Neural progenitor cell (in vitro differentiated cells): ENCODE measurements around the gene SH3GL2. TPM values are rescaled to one million over a fixed set of nuclear protein-coding genes. Genes with fewer than 3 reads are reported as not detected.

ENCODE experiments used
- DNase-seq: peaks from one replicate; pipeline ENCODE4 v3.0.0-alpha.2; 2016; ENCODE audit warnings: low spot score
- H2AFZ ChIP-seq: fragments of 200-600 bp; sonication (generic); replicated peaks from 2 replicates; pipeline ENCODE4 v1.6.1; 2016; ENCODE audit warnings: antibody characterized with exemption
- H3F3A ChIP-seq: fragments of 200-600 bp; sonication (generic); 2 replicates; pipeline ENCODE4 v1.6.1; 2016; ENCODE audit warnings: antibody characterized with exemption, low read depth
- H3K27ac ChIP-seq: fragments of 200-600 bp; sonication (generic); 2 replicates; pipeline ENCODE4 v1.5.1; 2016; ENCODE audit warnings: mild to moderate bottlenecking
- H3K27me3 ChIP-seq: fragments of 200-600 bp; sonication (generic); 2 replicates; pipeline ENCODE4 v1.6.1; 2016; ENCODE audit warnings: mild to moderate bottlenecking, moderate library complexity
- H3K36me3 ChIP-seq: fragments of 200-600 bp; sonication (generic); 2 replicates; pipeline ENCODE4 v1.5.1; 2016
- H3K4me1 ChIP-seq: fragments of 200-600 bp; sonication (generic); 2 replicates; pipeline ENCODE4 v1.6.1; 2016; ENCODE audit warnings: mixed run types
- H3K4me2 ChIP-seq: fragments of 200-600 bp; sonication (generic); 2 replicates; pipeline ENCODE4 v1.6.1; 2016
- H3K4me3 ChIP-seq: fragments of 200-600 bp; sonication (generic); 2 replicates; pipeline ENCODE4 v1.5.1; 2016
- H3K79me2 ChIP-seq: fragments of 200-600 bp; sonication (generic); 2 replicates; pipeline ENCODE4 v1.6.1; 2016; ENCODE audit warnings: low read depth
- H3K9ac ChIP-seq: fragments of 200-600 bp; sonication (generic); 2 replicates; pipeline ENCODE4 v1.6.1; 2016
- H3K9me3 ChIP-seq: fragments of 200-600 bp; sonication (generic); 2 replicates; pipeline ENCODE4 v1.5.1; 2016; ENCODE audit warnings: low read depth
- H4K20me1 ChIP-seq: fragments of 200-600 bp; sonication (generic); 2 replicates; pipeline ENCODE4 v1.6.1; 2016; ENCODE audit warnings: low read depth
- H3K27ac Mint-ChIP-seq: 3 replicates; pipeline ENCODE4 v1.8.0; 2021; ENCODE audit warnings: mixed read lengths
- H3K27me3 Mint-ChIP-seq: 2 replicates; pipeline ENCODE4 v1.8.0; 2022; ENCODE audit warnings: low read depth, mild to moderate bottlenecking, inconsistent platforms, moderate library complexity, mixed read lengths; ENCODE audit not compliant: insufficient read depth
- H3K36me3 Mint-ChIP-seq: 3 replicates; pipeline ENCODE4 v1.8.0; 2021; ENCODE audit warnings: mixed read lengths
- H3K4me1 Mint-ChIP-seq: 3 replicates; pipeline ENCODE4 v1.8.0; 2021; ENCODE audit warnings: mixed read lengths
- H3K4me3 Mint-ChIP-seq: 3 replicates; pipeline ENCODE4 v1.8.0; 2021; ENCODE audit warnings: mild to moderate bottlenecking, moderate library complexity, mixed read lengths
- H3K9me3 Mint-ChIP-seq: 3 replicates; pipeline ENCODE4 v1.8.0; 2020; ENCODE audit warnings: mixed read lengths
- CTCF ChIP-seq: fragments of 200-600 bp; sonication (generic); IDR thresholded peaks from 2 replicates; pipeline ENCODE4 v1.5.1; 2017; ENCODE audit warnings: antibody characterized with exemption, mild to moderate bottlenecking
- EZH2 ChIP-seq: fragments of 200-600 bp; sonication (generic); IDR thresholded peaks from 2 replicates; pipeline ENCODE4 v1.6.1; 2017; ENCODE audit warnings: antibody characterized with exemption, mild to moderate bottlenecking, moderate library complexity
- EZH2phosphoT487 ChIP-seq: fragments of 200-600 bp; sonication (generic); IDR thresholded peaks from 2 replicates; pipeline ENCODE4 v1.6.1; 2017; ENCODE audit warnings: antibody characterized with exemption
- total RNA-seq: library from RNA; depleted of rRNA; stranded (reverse); fragments of >200 nt; gene quantifications from 2 replicates; pipeline ENCODE4 v1.2.3, GENCODE V29; 2015; ENCODE audit warnings: low replicate concordance

Gene SH3GL2
- total RNA-seq, 1 donor from 2014 or later, result 1.6 TPM

DNA sequence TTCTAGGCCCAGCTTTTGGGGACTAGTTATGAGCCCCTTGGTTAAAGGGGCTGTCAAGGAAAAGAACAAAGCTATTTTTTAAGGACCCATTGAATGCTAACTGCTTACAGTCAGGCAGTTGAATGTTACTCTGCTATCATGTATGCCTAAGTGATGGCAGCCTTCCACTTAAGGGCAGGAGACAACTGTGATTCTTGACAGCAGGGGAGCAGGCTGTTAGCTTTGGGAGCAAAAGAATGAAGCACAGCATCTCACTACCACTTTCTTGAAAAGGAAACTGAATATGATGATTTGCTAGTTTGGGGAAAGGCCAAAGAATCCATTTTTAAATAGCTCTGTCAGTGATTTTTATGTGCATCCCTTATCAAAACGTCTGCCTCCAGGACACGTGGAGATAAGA lies 221.6 kb downstream of the SH3GL2 start:
- H3K27me3 ChIP-seq, result no peaks in the 10 kb centered on the region
- no peaks in the 10 kb centered on the region for H4K20me1 ChIP-seq
- H3K4me3 Mint-ChIP-seq, result no peak overlapping the region
- no peak overlapping the region for H3K27ac ChIP-seq
- TF ChIP-seq EZH2 (no peak), CTCF (no peak), EZH2phosphoT487 (no peak)
- H3K4me3 ChIP-seq, result no peak overlapping the region
- no peak overlapping the region for H3K27ac Mint-ChIP-seq
- no peaks in the 10 kb centered on the region for H3K9me3 Mint-ChIP-seq
- no peaks in the 10 kb centered on the region for H3K9me3 ChIP-seq
- no peak overlapping the region for H3K4me2 ChIP-seq
- H3K36me3 ChIP-seq, result no peaks in the 10 kb centered on the region
- H3K4me1 ChIP-seq, result no peaks in the 10 kb centered on the region
- H2AFZ ChIP-seq, result no peak overlapping the region
- peaks cover 2% of the 10 kb centered on the region for H3K27me3 Mint-ChIP-seq
- no peaks in the 10 kb centered on the region for H3K36me3 Mint-ChIP-seq
- no peak for DNase-seq
- H3K4me1 Mint-ChIP-seq, result no peaks in the 10 kb centered on the region
- no peaks in the 10 kb centered on the region for H3F3A ChIP-seq
- H3K9ac ChIP-seq, result no peak overlapping the region
- H3K79me2 ChIP-seq, result no peaks in the 10 kb centered on the region

DNA sequence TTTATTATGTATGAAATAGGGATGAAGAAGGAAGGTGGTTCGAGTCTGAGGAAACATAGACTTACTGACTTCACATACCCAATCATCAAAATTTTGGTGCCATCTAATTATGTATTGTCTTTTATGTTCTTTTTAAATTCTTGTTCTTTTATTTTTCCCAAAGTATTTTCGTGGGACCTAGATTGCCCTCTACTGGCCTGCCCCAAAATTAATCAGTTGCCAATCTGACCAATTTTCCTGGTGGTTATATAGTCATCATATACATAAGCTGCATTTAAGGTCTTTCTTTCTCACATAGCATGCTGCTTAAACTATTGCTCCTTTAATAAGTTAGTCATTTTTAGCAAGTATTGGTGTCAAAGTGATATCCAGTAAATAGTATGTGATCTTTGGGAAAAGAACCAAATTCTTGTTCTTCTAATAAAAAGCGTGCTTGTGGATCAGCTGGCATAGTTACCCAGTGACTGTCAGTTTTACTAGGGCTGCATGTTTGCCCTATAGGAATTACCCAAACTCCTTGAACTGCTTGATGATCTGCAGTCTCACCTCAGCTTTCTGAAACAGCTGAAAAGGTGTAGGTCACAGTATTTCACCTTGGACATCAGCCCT lies 223.5 kb downstream of the SH3GL2 start:
- Histone ChIP-seq H3F3A (no peaks in the 10 kb centered on the region), H3K9ac (no peak overlapping the region), H3K4me2 (no peak overlapping the region), H3K27ac (no peak overlapping the region), H3K27me3 (no peaks in the 10 kb centered on the region), H3K4me1 (no peaks in the 10 kb centered on the region), H4K20me1 (no peaks in the 10 kb centered on the region), H3K36me3 (no peaks in the 10 kb centered on the region), H3K9me3 (no peaks in the 10 kb centered on the region), H3K79me2 (no peaks in the 10 kb centered on the region), H2AFZ (no peak overlapping the region), H3K4me3 (no peak overlapping the region)
- no peaks in the 10 kb centered on the region for H3K9me3 Mint-ChIP-seq
- TF ChIP-seq EZH2phosphoT487 (no peak), CTCF (peak; percentile 74)
- no peaks in the 10 kb centered on the region for H3K4me1 Mint-ChIP-seq
- DNase-seq, result no peak
- H3K27ac Mint-ChIP-seq, result no peak overlapping the region
- no peaks in the 10 kb centered on the region for H3K36me3 Mint-ChIP-seq
- no peak overlapping the region for H3K4me3 Mint-ChIP-seq
- H3K27me3 Mint-ChIP-seq, result peaks cover 4% of the 10 kb centered on the region

GRCh38 chr9:17807613-17808282 lies 228.9 kb downstream of the SH3GL2 start:
- H3K27me3 ChIP-seq, result no peaks in the 10 kb centered on the region
- no peaks in the 10 kb centered on the region for H3K9me3 Mint-ChIP-seq
- no peak for DNase-seq
- peaks cover 14% of the 10 kb centered on the region for H3K4me1 Mint-ChIP-seq
- no peak overlapping the region for H3K27ac Mint-ChIP-seq
- no peak overlapping the region for H2AFZ ChIP-seq
- peaks cover 11% of the 10 kb centered on the region for H3K4me1 ChIP-seq
- no peaks in the 10 kb centered on the region for H3K79me2 ChIP-seq
- H3K27ac ChIP-seq, result no peak overlapping the region
- no peak overlapping the region for H3K4me3 Mint-ChIP-seq
- no peaks in the 10 kb centered on the region for H3K36me3 Mint-ChIP-seq
- H3K4me3 ChIP-seq, result no peak overlapping the region
- no peak overlapping the region for H3K9ac ChIP-seq
- TF ChIP-seq EZH2phosphoT487 (no peak), CTCF (no peak), EZH2 (no peak)
- H3F3A ChIP-seq, result peaks cover 14% of the 10 kb centered on the region
- no peaks in the 10 kb centered on the region for H3K9me3 ChIP-seq
- H3K27me3 Mint-ChIP-seq, result peaks cover 4% of the 10 kb centered on the region
- H3K4me2 ChIP-seq, result no peak overlapping the region
- H3K36me3 ChIP-seq, result no peaks in the 10 kb centered on the region
- no peaks in the 10 kb centered on the region for H4K20me1 ChIP-seq
